ENCODE measurements around the gene PGAP3.
"Not testable (repeated sequence)": the region's sequence is repeated elsewhere in the genome, so short reads cannot be mapped to it uniquely, and the experiment has no call there.

Gene PGAP3

GRCh38 chr17:39687546-39688474 is at the start of gene PGAP3:
PGAP3 (minus strand) TSS chr17:39688057; CDS start chr17:39688014, 43 bp downstream.
- ATAC-seq (peak; percentile 97), DNase-seq (peak; percentile 89 to 92)
- peaks cover 0 to 9% of the 10 kb centered on the region in 2 donors for H3K9me3 Mint-ChIP-seq
- H3K27me3 Mint-ChIP-seq: no peaks in the 10 kb centered on the region
- peak within 1 kb of the TSS; percentile 87 to 97 for H3K4me3 Mint-ChIP-seq
- peak within 1 kb of the TSS; percentile 89 to 96 for H3K27ac Mint-ChIP-seq
- H3K4me1 Mint-ChIP-seq: peaks cover 18% of the 10 kb centered on the region

DNA sequence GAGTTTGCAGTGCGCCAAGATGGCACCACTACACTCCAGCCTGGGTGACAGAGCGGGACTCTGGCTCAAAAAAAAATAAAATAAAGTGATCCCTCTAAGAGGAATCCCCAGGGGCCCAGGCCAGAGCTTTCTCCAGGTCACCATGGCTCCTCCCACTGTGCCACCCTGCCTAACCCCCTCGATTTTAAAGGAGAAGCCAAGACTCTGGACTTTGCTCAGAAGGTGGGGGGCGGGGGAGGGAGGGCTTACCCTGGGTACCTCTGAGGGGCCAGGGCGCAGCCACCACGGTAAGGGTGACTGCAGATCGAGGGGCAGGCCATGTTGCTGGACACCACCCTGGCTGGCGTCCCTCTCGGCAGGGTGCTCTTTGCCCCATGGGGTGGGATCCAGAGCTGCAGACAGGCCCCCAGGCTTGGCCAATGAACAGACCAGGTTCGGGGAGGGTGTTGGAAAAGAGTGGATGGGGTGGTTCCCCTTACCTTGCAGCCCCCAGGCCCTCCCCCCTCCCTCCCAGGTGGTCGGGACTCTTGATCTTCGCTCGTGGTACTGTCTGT is 49.4 kb upstream of the PGAP3 start:
- H3K9me3 Mint-ChIP-seq: no peaks in the 10 kb centered on the region
- no peak overlapping the region for H3K27ac Mint-ChIP-seq
- no peak for ATAC-seq
- DNase-seq: no peak
- peak overlapping the region; percentile 51 to 89 for H3K4me3 Mint-ChIP-seq
- H3K27me3 Mint-ChIP-seq: peaks cover 58% of the 10 kb centered on the region
- H3K4me1 Mint-ChIP-seq: peaks cover 44% of the 10 kb centered on the region

- Mint-ChIP-seq H3K27ac (no peak overlapping the region), H3K9me3 (no peaks in the 10 kb centered on the region), H3K4me3 (peak overlapping the region in 1 of 2 donors; percentile 30), H3K27me3 (peaks cover 56% of the 10 kb centered on the region), H3K4me1 (peaks cover 44% of the 10 kb centered on the region)
- ATAC-seq: no peak
- DNase-seq: no peak
These were observed 48.7 kb upstream of the PGAP3 start for GRCh38 chr17:39736319-39737165.

- Mint-ChIP-seq H3K4me3 (no peak overlapping the region), H3K9me3 (no peaks in the 10 kb centered on the region), H3K27me3 (peaks cover 50% of the 10 kb centered on the region), H3K27ac (no peak overlapping the region), H3K4me1 (peaks cover 40% of the 10 kb centered on the region)
- no peak for ATAC-seq
- DNase-seq: no peak
These were observed 48.0 kb upstream of the PGAP3 start for GRCh38 chr17:39735882-39736281.

DNA sequence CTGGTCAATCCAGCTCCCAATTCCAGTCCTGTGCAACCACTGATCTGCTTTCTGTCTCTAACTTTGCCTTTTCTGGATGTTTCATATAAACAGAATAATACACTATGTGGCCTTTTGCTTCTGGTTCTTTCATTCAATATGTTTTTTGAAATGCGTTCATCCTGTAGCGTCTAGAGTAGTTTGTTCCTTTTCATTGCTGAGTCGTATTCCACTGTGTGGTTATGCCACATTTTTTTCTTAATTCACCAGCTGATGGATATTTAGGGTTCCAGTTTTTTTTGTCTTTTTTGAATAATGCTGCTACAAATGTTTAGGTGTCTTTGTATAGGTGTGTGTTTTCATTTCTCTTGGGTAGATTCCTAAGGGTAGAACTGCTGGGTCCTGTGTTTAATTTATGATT is 44.7 kb upstream of the PGAP3 start:
- Mint-ChIP-seq H3K27ac (no peak overlapping the region), H3K4me3 (no peak overlapping the region)
- DNase-seq: no peak

DNA sequence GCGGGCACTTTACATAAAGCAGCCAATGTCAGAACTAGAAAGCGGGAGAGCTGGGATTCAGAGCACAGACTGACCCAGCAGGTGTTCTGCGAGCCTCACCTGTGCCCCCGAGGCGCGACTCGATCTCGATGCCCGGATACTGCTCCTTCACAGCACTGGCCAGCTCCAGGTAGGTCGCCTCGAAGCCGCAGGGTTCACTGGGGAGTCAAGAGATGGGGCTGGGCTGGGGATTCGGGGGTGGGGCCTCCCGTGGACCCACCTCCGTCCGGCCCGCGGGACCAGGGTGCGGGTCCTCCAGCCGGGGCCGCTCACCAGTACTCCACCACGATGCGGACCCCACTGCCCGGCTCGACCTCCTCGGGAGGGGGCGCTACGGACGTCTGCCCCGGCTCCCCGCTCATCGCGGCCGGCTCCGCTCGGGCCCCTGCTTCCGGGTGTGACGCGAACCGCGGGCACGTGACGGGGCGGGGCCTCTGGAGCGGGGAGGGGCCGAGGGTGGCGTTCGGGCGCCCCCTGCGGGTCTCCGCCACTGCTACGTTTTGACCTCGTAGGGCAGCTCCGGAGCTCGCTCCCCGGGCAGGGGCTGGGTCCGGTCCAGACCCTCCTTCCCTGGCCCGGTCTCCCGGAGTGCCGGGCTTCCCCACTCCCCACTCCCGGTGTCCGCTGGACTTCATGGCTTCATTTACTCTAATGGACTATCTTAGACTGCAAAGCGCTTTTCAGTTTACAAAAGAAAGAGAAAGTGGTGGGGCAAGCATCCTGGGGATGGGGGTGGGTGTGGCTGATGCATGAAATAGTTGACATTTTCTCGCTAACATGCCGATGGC is 42.5 kb upstream of the PGAP3 start, which contains the start of gene MIEN1:
TSS of gene MIEN1 (minus strand) at position 438 of the 827 bp plus-strand sequence. CDS start at position 401, 37 bp downstream.
- DNase-seq (peak; percentile 95 to 96), ATAC-seq (peak; percentile 91)
- H3K27ac Mint-ChIP-seq: peak within 1 kb of the TSS; percentile 90 to 98
- H3K4me3 Mint-ChIP-seq: peak within 1 kb of the TSS; percentile 91 to 93
- no peaks in the 10 kb centered on the region for H3K27me3 Mint-ChIP-seq
- H3K4me1 Mint-ChIP-seq: peaks cover 38% of the 10 kb centered on the region
- no peaks in the 10 kb centered on the region for H3K9me3 Mint-ChIP-seq

More for the DNA sequence above, 44.7 kb upstream of the PGAP3 start:
- Mint-ChIP-seq H3K4me1 (peaks cover 26% of the 10 kb centered on the region), H3K27me3 (peaks cover 20% of the 10 kb centered on the region), H3K9me3 (no peaks in the 10 kb centered on the region)
- no peak for ATAC-seq

GRCh38 chr17:39729280-39729851 is 41.5 kb upstream of the PGAP3 start:
- Mint-ChIP-seq H3K27me3 (no peaks in the 10 kb centered on the region), H3K9me3 (no peaks in the 10 kb centered on the region)
- ATAC-seq: no peak

DNA sequence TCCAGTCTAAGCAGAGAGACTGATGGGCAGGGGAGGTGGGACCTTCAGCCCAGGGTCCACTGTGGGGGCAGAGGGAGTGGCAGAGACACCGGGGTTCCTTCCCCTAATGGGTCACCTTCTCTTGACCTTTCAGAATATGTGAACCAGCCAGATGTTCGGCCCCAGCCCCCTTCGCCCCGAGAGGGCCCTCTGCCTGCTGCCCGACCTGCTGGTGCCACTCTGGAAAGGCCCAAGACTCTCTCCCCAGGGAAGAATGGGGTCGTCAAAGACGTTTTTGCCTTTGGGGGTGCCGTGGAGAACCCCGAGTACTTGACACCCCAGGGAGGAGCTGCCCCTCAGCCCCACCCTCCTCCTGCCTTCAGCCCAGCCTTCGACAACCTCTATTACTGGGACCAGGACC is 39.7 kb upstream of the PGAP3 start:
- no peak for DNase-seq
- Mint-ChIP-seq H3K27me3 (no peaks in the 10 kb centered on the region), H3K4me1 (peaks cover 43% of the 10 kb centered on the region), H3K27ac (peak overlapping the region in 1 of 2 donors; percentile 48), H3K9me3 (no peaks in the 10 kb centered on the region), H3K4me3 (no peak overlapping the region)
- ATAC-seq: no peak

More at GRCh38 chr17:39729280-39729851, 41.5 kb upstream of the PGAP3 start:
- H3K27ac Mint-ChIP-seq: peak overlapping the region; percentile 90 to 98
- peak overlapping the region; percentile 91 to 93 for H3K4me3 Mint-ChIP-seq
- no peak for DNase-seq
- peaks cover 38% of the 10 kb centered on the region for H3K4me1 Mint-ChIP-seq

DNA sequence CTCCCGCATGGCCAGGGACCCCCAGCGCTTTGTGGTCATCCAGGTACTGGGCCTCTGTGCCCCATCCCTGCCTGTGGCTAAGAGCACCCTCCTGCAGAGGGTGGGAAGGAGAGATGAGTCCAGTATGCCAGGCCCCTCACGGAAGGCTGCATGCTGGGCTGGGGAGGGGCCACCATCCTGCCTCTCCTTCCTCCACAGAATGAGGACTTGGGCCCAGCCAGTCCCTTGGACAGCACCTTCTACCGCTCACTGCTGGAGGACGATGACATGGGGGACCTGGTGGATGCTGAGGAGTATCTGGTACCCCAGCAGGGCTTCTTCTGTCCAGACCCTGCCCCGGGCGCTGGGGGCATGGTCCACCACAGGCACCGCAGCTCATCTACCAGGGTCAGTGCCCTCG is 38.8 kb upstream of the PGAP3 start:
- no peak for DNase-seq
- H3K4me3 Mint-ChIP-seq: no peak overlapping the region

DNA sequence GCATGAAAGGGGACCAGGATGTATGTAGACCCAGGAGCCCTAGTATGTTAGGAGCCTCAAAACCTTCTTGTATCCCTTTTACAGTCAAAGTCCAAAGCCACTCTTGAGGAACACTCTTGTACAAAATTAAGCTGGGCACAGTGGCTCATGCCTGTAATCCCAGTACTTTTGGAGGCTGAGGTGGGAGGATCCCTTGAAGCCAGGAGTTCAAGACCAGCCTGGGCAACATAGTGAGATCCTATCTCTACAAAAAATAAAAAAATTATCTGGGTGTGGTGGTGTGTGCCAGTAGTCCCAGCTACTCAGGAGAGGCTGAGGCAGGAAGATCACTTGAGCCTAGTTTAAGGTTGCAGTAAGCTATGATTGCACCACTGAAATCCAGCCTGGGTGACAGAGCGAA is 38.1 kb upstream of the PGAP3 start:
- H3K4me3 Mint-ChIP-seq, ATAC-seq, DNase-seq, H3K27ac Mint-ChIP-seq, H3K27me3 Mint-ChIP-seq, H3K9me3 Mint-ChIP-seq: not testable (repeated sequence)
- peaks cover 43% of the 10 kb centered on the region for H3K4me1 Mint-ChIP-seq

More for the DNA sequence above, 38.8 kb upstream of the PGAP3 start:
- Mint-ChIP-seq H3K4me1 (peaks cover 43% of the 10 kb centered on the region), H3K9me3 (no peaks in the 10 kb centered on the region), H3K27me3 (no peaks in the 10 kb centered on the region), H3K27ac (no peak overlapping the region)
- no peak for ATAC-seq

DNA sequence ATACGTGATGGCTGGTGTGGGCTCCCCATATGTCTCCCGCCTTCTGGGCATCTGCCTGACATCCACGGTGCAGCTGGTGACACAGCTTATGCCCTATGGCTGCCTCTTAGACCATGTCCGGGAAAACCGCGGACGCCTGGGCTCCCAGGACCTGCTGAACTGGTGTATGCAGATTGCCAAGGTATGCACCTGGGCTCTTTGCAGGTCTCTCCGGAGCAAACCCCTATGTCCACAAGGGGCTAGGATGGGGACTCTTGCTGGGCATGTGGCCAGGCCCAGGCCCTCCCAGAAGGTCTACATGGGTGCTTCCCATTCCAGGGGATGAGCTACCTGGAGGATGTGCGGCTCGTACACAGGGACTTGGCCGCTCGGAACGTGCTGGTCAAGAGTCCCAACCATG is 36.9 kb upstream of the PGAP3 start:
- ATAC-seq (no peak), DNase-seq (no peak)
- Mint-ChIP-seq H3K27me3 (no peaks in the 10 kb centered on the region), H3K27ac (no peak overlapping the region), H3K9me3 (no peaks in the 10 kb centered on the region), H3K4me3 (no peak overlapping the region), H3K4me1 (peaks cover 39% of the 10 kb centered on the region)

- H3K9me3 Mint-ChIP-seq: no peaks in the 10 kb centered on the region
- no peak overlapping the region for H3K27ac Mint-ChIP-seq
- no peaks in the 10 kb centered on the region for H3K27me3 Mint-ChIP-seq
- ATAC-seq (peak; percentile 50), DNase-seq (no peak)
- peaks cover 24% of the 10 kb centered on the region for H3K4me1 Mint-ChIP-seq
- H3K4me3 Mint-ChIP-seq: no peak overlapping the region
These were observed 35.4 kb upstream of the PGAP3 start for GRCh38 chr17:39722965-39723848.

- Mint-ChIP-seq H3K9me3 (no peaks in the 10 kb centered on the region), H3K4me1 (peaks cover 23% of the 10 kb centered on the region), H3K4me3 (no peak overlapping the region), H3K27ac (no peak overlapping the region), H3K27me3 (no peaks in the 10 kb centered on the region)
- no peak for ATAC-seq
- DNase-seq: no peak
These were observed 34.2 kb upstream of the PGAP3 start for GRCh38 chr17:39722104-39722503.
